NCI-H510A (cell line): ENCODE results near the gene MAST3.
"Not testable (repeated sequence)": the region's sequence is repeated elsewhere in the genome, so short reads cannot be mapped to it uniquely, and the experiment has no call there.

Experiments used
- DNase-seq: peaks from one replicate; lab custom pipeline; 2025; lab: John Stamatoyannopoulos, UW

MAST3 gene

DNA sequence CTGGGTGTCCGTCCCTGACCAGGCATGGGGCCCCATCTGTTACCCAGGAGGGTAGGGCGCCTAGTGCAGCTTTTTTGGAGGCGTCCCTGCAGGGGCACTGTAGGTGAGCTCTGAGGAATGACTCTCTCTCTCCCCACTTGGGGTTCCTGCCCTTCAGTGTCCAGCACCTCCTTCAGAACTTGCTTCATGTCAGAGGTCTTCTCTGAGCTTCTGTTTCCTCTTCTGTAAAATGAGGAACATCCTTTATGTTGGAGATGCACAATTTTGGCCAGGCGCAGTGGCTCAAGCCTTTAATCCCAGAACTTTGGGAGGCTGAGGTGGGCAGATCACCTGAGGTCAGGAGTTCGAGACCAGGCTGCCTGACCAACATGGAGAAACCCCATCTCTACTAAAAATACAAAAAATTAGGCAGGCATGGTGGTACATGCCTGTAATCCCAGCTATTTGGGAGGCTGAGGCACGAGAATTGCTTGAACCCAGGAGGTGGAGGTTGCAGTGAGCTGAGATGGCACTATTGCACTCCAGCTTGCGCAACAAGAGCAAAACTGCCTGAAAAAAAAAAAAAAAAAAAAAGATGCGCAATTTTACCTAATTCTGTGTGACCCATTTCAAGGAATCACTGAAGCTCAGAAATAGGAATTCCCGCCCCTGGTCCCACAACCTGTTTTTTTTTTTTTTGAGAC lies 40.2 kb downstream of the MAST3 start:
- no peak for DNase-seq

DNA sequence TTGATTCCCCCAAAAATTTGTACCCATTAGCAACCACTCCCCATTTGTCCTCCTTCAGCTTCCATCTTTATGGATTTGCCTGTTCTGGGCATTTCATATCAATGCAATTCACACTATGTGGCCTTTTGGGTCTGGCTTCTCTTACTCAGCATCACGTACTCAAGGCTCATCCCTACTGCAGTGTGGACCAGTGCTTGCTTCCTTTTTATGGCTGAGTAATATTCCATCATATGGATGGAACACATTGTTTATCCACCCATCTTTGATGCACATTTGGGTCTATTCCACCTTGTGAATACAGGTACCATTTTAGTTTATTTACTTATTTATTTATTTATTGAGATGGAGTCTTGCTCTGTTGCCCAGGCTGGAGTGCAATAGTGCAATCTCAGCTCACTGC lies 42.9 kb downstream of the MAST3 start:
- no peak for DNase-seq

DNA sequence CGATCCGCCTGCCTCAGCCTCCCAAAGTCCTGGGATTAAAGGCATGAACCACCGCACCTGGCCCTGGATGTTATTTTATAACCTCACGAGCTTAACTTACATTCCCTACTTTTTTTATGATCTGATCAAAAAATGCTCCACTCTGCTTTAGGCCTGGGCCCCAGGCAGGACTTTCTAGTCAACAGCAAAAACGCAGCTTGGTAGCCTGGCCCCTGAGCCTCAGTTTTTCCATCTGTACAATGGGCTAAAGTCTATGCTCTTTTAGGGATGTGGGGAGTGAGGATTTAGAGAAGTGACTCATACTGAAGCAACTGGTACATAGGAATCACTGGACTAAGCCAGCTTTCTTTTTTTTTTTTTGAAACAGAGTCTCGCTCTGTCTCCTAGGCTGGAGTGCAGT lies 43.5 kb downstream of the MAST3 start:
- DNase-seq, result no peak

DNA sequence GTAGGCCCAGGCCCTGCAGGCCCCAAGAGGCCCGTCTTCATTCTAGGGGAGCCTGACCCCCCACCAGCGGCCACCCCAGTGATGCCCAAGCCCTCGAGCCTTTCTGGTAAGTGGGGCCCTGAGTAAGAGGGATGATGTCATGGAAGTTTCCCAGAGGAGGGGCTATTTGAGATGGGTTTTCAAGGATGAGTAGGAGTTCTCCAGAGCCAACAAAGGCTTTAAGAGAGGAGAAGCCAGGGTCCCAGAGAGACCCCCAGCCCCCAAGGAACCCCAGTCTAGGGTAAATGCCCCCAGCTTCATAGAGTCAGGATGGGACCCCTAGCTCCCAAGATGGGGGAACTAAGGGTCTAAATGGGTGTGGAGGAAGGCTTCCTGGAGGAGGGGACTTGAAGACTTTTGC lies 46.3 kb downstream of the MAST3 start:
- DNase-seq, result no peak

GRCh38 chr19:18144361-18144760 lies 46.8 kb downstream of the MAST3 start:
- DNase-seq, result no peak

DNA sequence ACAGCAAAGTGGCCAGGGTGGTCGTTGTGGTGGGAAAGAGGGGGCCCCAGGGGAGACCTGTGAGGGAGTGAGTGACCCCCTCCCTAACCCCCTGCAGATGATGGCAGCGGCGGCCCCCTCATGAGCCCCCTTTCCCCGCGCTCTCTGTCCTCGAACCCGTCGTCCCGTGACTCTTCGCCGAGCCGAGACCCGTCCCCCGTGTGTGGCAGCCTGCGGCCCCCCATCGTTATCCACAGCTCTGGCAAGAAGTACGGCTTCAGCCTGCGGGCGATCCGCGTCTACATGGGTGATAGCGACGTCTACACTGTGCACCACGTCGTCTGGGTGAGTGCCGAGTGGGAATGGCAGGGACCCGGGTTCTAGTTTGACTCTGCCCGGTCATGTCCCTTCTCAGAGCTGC lies 47.3 kb downstream of the MAST3 start:
- no peak for DNase-seq

DNA sequence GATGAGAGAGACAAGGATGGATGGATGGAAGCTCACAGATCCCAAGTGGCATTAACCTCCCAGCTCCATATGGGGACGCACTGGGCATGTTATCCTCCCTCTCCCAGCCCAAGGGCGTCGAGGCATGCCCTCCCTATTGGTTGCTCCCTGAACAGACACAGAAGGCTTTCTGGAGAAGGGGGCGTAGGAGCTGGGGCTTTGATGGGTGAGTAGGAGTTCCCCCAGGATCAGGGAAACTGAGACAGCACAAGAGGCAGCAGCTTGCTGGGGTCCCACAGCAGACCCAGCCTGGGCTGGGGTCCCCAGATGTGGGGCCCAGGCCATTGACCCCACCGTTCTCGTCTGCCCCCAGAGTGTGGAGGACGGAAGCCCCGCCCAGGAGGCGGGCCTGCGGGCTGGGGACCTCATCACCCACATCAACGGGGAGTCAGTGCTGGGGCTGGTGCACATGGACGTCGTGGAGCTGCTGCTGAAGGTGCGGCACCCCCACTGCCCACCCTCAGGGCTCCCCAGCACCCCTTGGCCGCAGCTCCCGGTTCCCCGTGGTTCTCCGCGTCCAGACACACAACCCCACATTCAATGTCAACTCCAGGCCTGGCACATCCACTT lies 47.9 kb downstream of the MAST3 start:
- no peak for DNase-seq

DNA sequence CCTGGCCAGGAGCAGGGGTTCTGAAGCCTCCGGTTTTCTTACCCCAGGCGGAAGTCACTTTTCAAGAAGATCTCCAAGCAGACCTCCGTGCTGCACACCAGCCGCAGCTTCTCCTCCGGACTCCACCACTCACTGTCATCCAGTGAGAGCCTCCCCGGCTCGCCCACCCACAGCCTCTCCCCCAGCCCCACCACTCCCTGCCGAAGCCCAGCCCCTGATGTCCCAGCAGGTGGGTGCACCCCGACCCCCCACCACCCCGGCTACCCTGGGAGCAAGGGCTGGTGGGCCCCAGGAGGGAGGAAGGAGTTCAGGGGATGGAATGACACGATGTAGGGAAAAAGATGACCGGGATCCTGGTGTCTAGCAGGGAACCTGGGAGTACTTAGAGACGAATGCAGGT lies 49.8 kb downstream of the MAST3 start:
- DNase-seq, result no peak

DNA sequence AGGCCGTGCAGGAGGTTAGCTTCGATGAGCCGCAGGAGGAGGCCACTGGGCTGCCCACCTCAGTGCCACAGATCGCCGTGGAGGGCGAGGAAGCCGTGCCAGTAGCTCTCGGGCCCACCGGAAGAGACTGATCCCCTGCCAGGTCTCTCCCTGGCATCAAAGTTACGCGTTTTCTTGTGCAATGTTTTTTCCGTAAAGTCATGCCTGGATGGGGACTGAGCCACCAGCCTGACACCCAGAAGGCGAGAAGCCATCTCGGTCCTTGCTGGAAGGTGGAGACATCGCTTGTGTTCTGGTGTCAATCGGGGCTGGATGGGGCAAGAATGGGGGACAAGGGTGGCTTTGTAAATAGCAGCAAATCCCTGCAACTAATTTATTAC lies 52.0 kb downstream of the MAST3 start:
- DNase-seq, result no peak

DNA sequence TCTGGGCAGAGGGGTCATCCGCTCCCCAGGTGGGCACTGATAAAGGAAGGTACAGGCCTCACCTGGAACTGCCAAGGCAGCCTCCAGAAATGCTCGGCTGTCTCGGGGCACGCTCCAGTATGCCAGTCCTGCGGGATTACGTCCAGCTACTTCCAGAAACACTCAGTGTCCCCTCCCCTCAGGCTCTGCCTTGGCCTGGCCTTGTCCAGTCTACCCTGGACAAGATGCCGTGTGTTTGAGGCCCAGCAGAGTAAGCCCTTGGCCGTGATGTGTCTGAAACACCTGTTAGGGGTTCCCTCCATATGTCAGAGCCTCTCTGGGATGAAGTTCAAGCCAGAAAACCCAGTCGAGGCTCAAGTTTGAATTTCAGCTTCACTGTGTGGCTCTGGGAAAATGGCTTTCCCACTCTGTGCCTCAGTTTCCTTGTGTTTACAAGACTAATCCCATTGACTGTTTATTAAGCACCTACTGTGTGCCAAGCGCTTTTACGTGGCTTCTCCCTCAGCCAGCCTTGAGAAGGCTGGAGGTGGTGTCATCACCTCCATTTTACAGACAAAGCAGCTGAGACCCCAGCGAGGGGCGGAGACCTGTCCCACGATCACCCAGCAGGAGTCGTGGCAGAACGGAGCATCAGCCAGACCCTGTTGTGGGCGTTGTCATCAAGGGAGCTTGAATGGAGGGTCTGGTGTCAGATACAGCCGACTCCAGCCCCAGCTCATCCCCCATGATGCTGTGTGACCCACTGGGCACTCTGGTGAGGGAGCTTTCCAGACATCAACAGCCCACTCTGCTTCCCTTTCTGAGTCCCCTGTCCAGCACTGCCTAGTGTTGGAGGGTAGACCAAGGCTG lies 53.4 kb downstream of the MAST3 start:
- no peak for DNase-seq

DNA sequence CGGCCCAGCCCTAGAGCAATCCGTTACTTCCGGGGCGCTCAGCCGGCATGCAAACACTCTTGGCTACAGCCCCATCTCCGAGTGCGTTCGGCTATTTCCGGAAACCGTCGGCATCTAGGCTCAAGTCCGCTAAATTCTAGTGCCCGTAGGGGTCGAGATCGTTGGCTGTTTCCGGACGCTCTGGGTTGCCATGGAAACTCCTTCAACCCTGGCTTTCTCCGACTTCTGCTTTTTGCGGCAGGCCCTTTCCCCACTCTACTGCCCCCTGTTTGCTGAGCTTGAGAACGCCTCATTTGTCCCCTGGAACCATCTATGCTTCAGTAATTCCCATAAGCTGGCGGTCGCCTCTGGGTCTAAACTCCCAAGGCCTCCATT lies 54.9 kb downstream of the MAST3 start:
- DNase-seq, result peak; percentile 79

DNA sequence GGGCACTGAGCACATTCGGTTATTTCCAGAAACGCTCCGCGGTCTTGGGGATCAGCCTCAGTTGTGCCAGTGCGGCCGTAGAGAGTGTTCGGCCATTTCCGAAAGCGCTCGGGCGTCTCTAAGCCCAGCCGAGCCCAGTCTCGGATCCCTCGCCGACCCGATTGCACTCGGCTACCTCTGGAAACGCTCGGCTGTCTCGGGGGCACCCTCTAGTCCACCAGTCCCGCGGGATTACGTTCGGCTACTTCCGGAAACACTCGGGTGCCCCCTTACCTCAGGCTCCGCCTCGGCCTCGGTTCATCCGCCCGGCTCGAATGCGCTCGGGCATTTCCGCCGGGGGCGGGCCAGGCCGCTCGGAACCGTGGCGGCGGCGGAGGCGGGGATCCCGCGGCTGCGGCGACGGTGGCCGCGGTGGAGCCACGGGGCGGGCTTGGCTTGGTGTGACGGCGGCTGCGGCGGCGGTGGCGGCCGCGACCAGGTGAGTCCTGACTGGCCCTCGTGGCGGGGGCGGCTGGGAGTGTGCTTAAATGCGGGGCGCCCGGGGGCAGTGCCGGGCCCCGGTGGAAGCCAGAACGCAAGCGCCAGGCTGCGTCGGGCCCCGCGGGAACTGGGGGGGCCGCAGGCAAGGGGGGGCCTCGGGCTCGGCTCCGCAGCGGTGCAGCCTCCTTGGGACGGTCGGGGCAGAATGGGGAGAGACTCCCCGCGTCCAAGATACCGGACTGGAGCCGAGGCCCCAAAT lies 55.4 kb downstream of the MAST3 start, which contains the start of gene PIK3R2:
PIK3R2 (plus strand) TSS at position 347 of the 739 bp plus-strand sequence. CDS start 2,717 bp downstream, outside the sequence.
- DNase-seq, result peak; percentile 97

- no peak for DNase-seq
Observed at GRCh38 chr19:18153556-18154134, 56.1 kb downstream of the MAST3 start.

DNA sequence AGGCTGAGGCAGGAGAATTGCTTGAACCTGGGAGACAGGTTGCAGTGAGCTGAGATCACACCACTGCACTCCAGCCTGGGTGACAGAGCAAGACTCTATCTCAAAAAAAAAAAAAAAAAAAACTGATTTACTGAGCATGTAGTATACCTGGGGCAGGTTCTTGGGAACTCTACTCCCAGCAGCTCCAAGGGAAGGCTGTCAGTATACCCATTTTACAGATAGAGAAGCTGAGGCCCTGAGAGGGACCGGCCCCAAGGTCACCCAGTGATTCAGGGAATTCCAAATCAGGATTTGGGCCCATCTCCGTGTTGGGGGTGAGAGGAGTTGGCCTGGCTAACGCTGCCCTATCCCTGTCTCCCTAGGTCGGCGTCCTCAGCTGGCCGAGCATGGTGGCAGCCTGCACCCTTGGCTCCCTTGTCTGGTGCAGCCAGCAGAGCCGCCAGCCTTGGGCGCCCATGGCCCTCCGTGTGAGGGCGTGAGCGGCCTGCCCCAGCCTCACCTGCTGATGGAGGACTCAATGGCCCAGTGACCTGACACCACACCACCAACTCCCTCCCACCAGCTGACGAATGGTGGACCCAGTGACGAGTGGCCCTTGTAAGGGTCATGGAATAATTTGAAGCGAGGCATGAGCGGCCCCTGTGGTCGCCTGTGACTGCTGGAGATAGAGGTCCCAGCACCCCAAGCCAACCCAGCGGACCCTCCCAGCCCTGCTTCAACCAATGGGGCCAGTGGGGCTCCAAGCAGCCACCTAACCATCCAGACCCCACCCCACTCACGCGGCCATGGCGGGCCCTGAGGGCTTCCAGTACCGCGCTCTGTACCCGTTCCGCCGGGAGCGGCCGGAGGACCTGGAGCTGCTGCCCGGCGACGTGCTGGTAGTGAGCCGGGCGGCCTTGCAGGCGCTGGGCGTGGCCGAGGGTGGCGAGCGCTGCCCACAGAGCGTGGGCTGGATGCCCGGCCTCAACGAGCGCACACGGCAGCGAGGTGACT lies 57.8 kb downstream of the MAST3 start:
- DNase-seq, result no peak

GRCh38 chr19:18156268-18156667 lies 58.7 kb downstream of the MAST3 start:
- DNase-seq, result no peak

DNA sequence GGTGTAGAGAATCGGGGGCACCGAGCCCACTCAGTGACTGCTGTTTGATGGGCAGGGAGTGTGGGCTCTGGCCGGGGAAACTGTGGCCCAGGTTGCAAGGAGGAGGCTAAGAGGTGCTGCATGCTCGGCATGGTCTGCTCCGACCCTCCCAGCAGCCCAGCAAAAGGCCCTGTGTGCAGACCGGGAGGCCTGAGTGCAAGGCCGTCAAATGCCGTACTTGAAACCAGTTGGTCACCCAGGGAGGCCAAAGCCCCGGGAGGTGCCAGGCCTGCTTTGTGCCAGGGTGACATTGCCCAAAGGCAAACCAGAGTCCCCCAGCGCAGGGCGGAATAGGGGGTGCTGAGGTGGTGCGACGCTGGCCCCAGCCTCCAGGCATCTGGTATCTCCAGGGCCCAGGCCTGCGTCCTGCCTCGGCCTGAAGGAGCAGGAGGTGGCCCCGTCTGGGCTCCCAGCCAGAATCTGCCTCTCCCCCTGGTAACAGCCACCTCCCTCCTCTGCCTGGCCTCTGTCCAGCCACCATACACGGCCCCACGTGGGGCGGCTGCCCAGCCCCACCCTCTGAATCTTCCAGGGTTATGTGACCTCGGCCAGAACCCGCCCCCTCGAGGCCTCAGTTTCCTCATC lies 59.4 kb downstream of the MAST3 start:
- peak; percentile 83 for DNase-seq

GRCh38 chr19:18157465-18158063 lies 60.0 kb downstream of the MAST3 start:
- DNase-seq, result peak; percentile 88

DNA sequence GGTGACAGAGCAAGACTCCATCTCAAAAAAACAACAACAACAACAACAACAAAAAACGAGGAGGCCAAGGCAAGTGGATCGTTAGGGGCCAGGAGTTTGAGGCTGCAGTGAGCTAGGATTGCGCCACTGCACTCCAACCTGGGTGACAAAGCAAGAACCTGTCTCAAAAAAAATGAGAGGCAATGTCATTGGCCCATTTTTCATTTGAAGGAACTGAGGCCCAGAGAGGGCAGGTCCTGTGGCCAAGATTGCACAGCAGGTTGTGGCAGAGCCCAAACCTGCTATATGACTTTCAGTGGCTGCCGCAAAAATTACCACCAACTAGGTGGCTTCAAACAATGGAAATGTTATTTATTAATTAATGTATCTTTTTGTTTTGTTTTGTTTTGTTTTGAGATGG lies 60.9 kb downstream of the MAST3 start:
- no peak for DNase-seq

GRCh38 chr19:18159059-18159616 lies 61.6 kb downstream of the MAST3 start:
- DNase-seq, result not testable (repeated sequence)

GRCh38 chr19:18159810-18160209 lies 62.2 kb downstream of the MAST3 start:
- no peak for DNase-seq
